ENCODE results near the gene VWA3B.

The VWA3B gene

GRCh38 chr2:98172951-98173350 is 86.0 kb downstream of the VWA3B start:
- no peak overlapping the region for H3K4me3 ChIP-seq (ENCODE audit: low read depth, low read length)

DNA sequence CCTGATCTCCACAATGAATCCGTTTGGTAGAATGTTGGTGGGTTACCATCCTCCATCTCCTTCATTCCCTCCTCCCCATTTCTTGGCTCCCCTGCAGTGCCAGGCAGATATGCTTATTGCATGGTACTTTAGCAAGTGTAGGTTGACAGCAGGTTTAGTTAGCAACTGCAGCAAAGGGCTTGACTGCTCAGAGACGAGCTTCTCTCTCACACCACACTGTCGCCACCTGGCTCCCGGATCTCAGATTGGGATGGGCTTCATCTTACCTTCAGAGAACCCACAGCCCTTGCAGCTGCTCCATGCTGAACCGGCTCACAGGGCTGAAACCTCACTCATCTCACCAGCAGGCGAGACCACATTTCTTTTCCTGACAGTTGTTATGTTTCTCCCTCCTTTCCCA is 88.8 kb downstream of the VWA3B start:
- no peak overlapping the region for H3K4me3 ChIP-seq (ENCODE audit: low read depth, low read length)
- no peak for TF ChIP-seq CTCF (IDR thresholded peaks at IDR 0.05; ENCODE audit: low read depth, low read length)

More at GRCh38 chr2:98172951-98173350, 86.0 kb downstream of the VWA3B start:
- TF ChIP-seq CTCF (IDR thresholded peaks at IDR 0.05; ENCODE audit: low read depth, low read length), result no peak

- no peak for TF ChIP-seq CTCF (IDR thresholded peaks at IDR 0.05; ENCODE audit: low read depth, low read length)
These were observed 90.3 kb downstream of the VWA3B start for GRCh38 chr2:98177286-98177685.

DNA sequence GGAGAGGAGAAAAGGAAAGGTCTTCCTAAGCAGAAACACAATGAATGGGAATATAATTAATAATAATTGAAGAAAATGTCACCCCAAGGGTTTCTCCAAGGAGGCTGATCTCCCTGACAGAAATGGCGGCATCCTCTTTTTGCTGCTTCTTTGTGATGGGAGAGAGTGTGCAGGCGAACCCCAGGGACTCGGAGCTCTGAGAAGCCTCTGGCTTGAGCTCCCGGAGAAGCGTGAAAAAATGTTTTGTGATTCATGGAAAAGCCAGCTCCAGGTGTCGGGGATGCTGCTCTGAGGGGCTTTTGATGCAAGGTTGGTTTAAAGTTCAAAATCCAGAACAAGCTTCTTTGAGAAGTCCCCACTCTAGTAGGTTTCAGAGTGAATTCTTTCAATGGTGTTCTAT is 91.0 kb downstream of the VWA3B start:
- no peak overlapping the region for H3K4me3 ChIP-seq (ENCODE audit: low read depth, low read length)
- TF ChIP-seq CTCF (IDR thresholded peaks at IDR 0.05; ENCODE audit: low read depth, low read length), result no peak

More at GRCh38 chr2:98177286-98177685, 90.3 kb downstream of the VWA3B start:
- H3K4me3 ChIP-seq (ENCODE audit: low read depth, low read length), result no peak overlapping the region

DNA sequence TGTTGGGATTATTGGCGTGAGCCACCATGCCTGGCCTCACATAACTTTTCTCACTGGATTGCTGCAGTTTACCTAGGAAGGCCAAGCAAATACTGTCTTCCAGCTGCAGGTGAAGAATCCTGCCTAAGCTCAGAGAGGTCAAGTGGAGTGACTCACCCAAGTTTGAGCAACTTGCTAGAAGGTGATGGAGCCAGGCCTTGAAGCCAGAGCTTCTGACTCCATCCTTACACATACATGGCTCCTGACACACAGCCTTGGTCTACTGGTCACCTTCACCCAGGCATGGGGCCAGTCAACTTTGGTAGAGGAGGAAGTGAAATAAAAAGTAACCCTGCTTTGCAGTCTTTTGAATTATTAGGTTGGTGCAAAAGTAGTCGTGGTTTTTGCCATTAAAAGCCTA is 93.5 kb downstream of the VWA3B start:
- no peak overlapping the region for H3K4me3 ChIP-seq (ENCODE audit: low read depth, low read length)
- no peak for TF ChIP-seq CTCF (IDR thresholded peaks at IDR 0.05; ENCODE audit: low read depth, low read length)

DNA sequence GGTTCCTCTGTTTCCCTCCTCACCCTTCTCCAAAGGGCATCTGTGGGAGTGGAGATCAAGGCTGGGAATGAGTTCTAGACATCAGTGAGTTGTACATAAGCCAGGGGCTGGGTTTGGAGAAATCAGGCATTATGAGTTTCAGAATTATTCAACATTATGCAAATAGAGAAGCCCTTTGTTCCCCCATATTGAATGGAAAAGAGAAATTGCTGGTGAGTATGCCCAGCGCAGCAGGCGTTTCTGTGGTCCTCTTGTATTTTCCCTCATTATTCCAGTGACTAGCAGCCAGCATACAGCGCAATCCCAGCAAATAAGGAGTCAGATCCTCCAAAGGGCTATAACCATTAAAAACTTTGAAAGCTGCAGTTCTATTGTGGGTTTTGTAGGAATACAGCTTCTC is 94.4 kb downstream of the VWA3B start:
- TF ChIP-seq CTCF (IDR thresholded peaks at IDR 0.05; ENCODE audit: low read depth, low read length), result no peak
- no peak overlapping the region for H3K4me3 ChIP-seq (ENCODE audit: low read depth, low read length)

DNA sequence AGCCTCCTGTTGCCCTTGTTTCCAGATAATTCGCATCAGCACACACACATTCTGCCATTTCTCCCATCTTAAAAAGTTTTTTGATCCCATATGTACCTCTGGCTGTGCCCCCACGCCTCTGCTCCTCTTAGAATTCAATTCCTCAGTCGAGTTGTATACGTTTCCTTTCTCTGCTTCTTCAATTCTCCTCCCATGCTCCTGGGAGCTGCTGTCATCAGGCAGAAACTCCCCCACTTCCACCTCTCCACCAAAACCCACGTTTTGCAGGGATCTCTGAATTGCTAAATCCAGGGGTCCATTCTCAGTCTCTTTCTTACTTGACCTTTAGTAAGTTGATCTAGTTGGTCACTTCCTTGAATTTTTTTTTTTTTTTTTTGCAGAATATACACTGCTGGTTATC is 98.8 kb downstream of the VWA3B start:
- no peak overlapping the region for H3K4me3 ChIP-seq (ENCODE audit: low read depth, low read length)
- TF ChIP-seq CTCF (IDR thresholded peaks at IDR 0.05; ENCODE audit: low read depth, low read length), result no peak
